Left lung (tissue), 10 donors: Measurements from ENCODE around the gene CLMP. TPM values are rescaled to one million over a fixed set of nuclear protein-coding genes. Genes with fewer than 3 reads are reported as not detected.

ENCODE experiments used
- ATAC-seq: fragments of 200-7000 bp; cut with Tn5 transposase; one replicate; pipeline ENCODE4 v1.9.1; 2020; ENCODE audit warnings: moderate library complexity
- DNase-seq, 4 donors: peaks; one replicate each; pipeline ENCODE4 v3.0.0-alpha.2; 2013 to 2020
- H3K27ac ChIP-seq, 2 donors: fragments of 200-600 bp; sonication (generic) in 1 of 2; one replicate each; pipeline versions ENCODE4 v1.5.0 to v1.8.0; 2020 to 2021
- H3K27me3 ChIP-seq, 2 donors: fragments of 200-600 bp; sonication (generic) in 1 of 2; one replicate each; pipeline versions ENCODE4 v1.5.0 to v1.8.0; 2020 to 2021
- H3K36me3 ChIP-seq, 2 donors: fragments of 200-600 bp; sonication (generic) in 1 of 2; one replicate each; pipeline versions ENCODE4 v1.5.0 to v1.8.0; 2020 to 2021
- H3K4me1 ChIP-seq, 2 donors: fragments of 200-600 bp; one replicate each; pipeline ENCODE4 v1.8.0; 2021
- H3K4me3 ChIP-seq, 2 donors: fragments of 200-600 bp; sonication (generic) in 1 of 2; one replicate each; pipeline versions ENCODE4 v1.5.0 to v1.8.0; 2020 to 2021; ENCODE audit warnings: mild to moderate bottlenecking in 1 of 2
- H3K9me3 ChIP-seq, 2 donors: fragments of 200-600 bp; sonication (generic) in 1 of 2; one replicate each; pipeline versions ENCODE4 v1.5.0 to v1.8.0; 2020 to 2021
- intact Hi-C, 2 donors: fragments of 100-400 bp; cut with DNase I; formaldehyde crosslinking; loops; one replicate each; pipeline versions ENCODE4 v1.11.2 to v1.14.2; 2022
- polyA plus RNA-seq, 6 donors: library from polyadenylated mRNA; unstranded; fragments of 120-200 nt; gene quantifications; one replicate each; pipeline ENCODE4 v1.2.1, GENCODE V29; 2013; ENCODE audit not compliant: insufficient read length in 6 of 6
- total RNA-seq, 2 donors: library from RNA; stranded (reverse); fragmentation: NEBNext Ultra II Directional; extraction: Animal tissue kit (Norgen Biotek cat#: 25700); gene quantifications; one replicate each; pipeline ENCODE4 v1.2.1, GENCODE V29; 2021
- TF ChIP-seq, protein P1 (sequence below), 2 donors: fragments of 200-600 bp; sonication (generic) in 1 of 2; IDR thresholded peaks; one replicate each; pipeline versions ENCODE4 v1.5.0 to v1.8.0; 2021; ENCODE audit warnings: antibody characterized with exemption in 2 of 2
- donor health status: DM: no; HTN: yes; CAD: no.
- donor health status: DM: no; HTN: no; CAD: no.

The CLMP gene
- total and polyA plus RNA-seq, 8 donors = 16.5 to 22.5 (median 18.1) TPM

DNA sequence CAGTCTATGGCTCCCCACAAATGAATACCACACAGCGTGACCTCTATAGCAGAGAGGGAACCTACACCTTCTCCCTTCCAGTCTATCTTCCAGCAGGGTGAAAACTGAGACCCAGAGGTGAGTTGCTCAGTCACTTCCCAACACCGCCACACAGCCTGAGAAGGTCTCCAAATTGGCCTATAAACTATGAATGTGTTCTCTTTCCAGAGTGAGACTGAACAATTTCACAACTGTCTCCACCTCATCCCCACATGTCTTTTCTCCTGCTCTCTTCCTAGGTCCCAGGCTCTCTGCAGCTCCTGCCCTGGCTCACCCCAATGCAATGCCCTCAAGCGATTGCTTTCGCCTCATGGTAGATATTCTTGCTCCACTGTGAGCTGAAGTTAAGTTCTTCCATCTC, 14.0 kb downstream of the CLMP start:
- intact Hi-C loops = no loop called here
- Histone ChIP-seq H3K36me3 (no peaks in the 10 kb centered on the region), H3K27ac (no peak overlapping the region), H3K4me1 (no peaks in the 10 kb centered on the region), H3K9me3 (no peaks in the 10 kb centered on the region), H3K4me3 (no peak overlapping the region), H3K27me3 (peaks cover 0 to 18% of the 10 kb centered on the region in 2 donors)
- DNase-seq (no peak), ATAC-seq (no peak)
- TF ChIP-seq, protein P1, sequence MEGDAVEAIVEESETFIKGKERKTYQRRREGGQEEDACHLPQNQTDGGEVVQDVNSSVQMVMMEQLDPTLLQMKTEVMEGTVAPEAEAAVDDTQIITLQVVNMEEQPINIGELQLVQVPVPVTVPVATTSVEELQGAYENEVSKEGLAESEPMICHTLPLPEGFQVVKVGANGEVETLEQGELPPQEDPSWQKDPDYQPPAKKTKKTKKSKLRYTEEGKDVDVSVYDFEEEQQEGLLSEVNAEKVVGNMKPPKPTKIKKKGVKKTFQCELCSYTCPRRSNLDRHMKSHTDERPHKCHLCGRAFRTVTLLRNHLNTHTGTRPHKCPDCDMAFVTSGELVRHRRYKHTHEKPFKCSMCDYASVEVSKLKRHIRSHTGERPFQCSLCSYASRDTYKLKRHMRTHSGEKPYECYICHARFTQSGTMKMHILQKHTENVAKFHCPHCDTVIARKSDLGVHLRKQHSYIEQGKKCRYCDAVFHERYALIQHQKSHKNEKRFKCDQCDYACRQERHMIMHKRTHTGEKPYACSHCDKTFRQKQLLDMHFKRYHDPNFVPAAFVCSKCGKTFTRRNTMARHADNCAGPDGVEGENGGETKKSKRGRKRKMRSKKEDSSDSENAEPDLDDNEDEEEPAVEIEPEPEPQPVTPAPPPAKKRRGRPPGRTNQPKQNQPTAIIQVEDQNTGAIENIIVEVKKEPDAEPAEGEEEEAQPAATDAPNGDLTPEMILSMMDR (IDR thresholded peaks at IDR 0.05) = no peak

DNA sequence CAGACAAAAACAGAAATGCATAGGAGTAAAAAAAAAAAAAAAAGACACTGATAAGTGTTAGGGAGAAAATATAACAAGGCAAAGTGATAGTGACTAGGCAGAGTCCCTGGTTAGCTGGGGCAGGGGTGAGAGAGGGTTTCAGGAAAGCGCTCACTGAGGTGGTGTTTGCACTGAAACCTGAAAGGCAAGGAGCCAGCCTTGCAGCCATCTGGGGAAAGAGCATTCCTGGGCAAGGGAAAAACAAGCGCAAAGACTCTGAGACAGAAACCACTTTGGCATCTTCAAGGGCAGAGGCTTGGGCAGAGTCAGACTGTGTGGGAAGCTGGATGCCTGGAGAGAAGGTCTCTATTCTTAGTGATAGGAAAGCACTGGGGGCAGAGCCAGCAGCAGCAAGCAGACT, 14.5 kb downstream of the CLMP start:
- H3K27ac ChIP-seq = no peak overlapping the region
- no peaks in the 10 kb centered on the region for H3K9me3 ChIP-seq
- intact Hi-C loops = no loop called here
- no peak overlapping the region for H3K4me3 ChIP-seq
- H3K4me1 ChIP-seq = peaks cover 0 to 4% of the 10 kb centered on the region in 2 donors
- peaks cover 0 to 16% of the 10 kb centered on the region in 2 donors for H3K27me3 ChIP-seq
- TF ChIP-seq, protein P1 (IDR thresholded peaks at IDR 0.05) = no peak
- ATAC-seq (peak; percentile 36), DNase-seq (no peak)
- H3K36me3 ChIP-seq = no peaks in the 10 kb centered on the region

DNA sequence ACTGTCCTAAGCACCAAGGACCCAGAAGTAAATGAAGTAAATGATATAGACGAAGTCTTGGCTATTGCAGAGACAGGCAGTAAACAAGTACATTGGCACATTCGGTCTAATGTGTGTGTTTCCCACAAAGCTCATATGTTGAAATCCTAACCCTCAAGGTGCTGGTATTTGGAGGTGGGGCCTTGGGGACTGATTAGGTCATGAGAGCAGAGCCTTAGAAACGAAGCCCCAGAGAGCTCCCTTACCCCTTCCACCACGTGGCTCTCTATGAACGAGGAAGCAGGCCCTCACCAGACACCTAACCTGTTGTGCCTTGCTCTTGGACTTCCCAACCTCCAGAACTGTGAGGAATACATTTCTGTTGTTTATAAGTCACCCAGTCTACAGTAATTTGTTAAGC, 14.9 kb downstream of the CLMP start:
- Histone ChIP-seq H3K4me3 (no peak overlapping the region), H3K27ac (no peak overlapping the region), H3K36me3 (no peaks in the 10 kb centered on the region), H3K27me3 (peaks cover 0 to 12% of the 10 kb centered on the region in 2 donors), H3K9me3 (no peaks in the 10 kb centered on the region), H3K4me1 (peaks cover 0 to 6% of the 10 kb centered on the region in 2 donors)
- DNase-seq (no peak), ATAC-seq (no peak)
- intact Hi-C loops = no loop called here
- TF ChIP-seq, protein P1 (IDR thresholded peaks at IDR 0.05) = no peak

DNA sequence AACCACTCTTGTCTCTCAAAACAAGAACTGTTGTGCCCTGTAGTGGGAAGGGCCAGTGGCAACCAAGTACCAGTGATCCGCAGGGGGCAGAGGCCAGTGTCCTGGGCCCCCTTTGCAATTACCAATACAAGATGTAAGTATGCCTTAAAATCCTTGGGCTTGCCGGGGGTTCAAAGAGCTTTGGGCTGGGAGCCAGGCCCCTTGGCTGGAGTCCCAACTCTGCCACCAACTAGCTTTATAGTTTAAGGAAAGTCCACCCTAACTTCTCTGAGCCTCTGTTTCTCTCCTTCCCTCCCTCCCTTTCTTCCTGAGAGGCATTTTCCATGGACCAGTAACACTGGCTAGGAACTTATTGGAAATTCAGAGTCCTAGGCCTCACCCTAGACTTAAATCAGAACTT, 15.5 kb downstream of the CLMP start:
- DNase-seq (no peak), ATAC-seq (no peak)
- Histone ChIP-seq H3K9me3 (no peaks in the 10 kb centered on the region), H3K4me1 (peaks cover 0 to 7% of the 10 kb centered on the region in 2 donors), H3K27me3 (peaks cover 0 to 7% of the 10 kb centered on the region in 2 donors), H3K4me3 (no peak overlapping the region), H3K36me3 (no peaks in the 10 kb centered on the region), H3K27ac (no peak overlapping the region)
- intact Hi-C loops = no loop called here
- TF ChIP-seq, protein P1 (IDR thresholded peaks at IDR 0.05) = no peak

DNA sequence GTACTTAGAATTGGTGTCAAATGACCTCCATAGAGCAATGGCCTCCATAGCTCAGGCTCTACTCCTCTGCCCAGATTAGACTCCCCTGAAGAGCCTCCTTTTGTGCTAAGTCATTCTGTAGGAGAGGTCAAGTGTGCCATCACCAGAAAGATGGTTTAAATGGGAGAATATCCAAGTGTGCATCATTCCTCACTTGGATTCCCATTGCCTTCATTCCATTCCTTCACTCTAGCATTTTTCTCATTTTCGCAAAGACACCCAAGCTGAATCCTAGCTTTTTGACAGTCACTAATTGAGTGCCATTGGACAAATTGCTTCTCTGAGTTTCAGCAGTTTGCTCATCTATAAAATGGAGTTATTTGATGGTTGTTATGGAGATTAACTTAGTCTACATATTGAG, 16.9 kb downstream of the CLMP start:
- ATAC-seq = no peak
- no peak for DNase-seq
- Histone ChIP-seq H3K4me3 (no peak overlapping the region), H3K27me3 (no peaks in the 10 kb centered on the region), H3K27ac (no peak overlapping the region), H3K4me1 (peaks cover 0 to 12% of the 10 kb centered on the region in 2 donors), H3K36me3 (no peaks in the 10 kb centered on the region), H3K9me3 (no peaks in the 10 kb centered on the region)
- intact Hi-C loops = no loop called here
- TF ChIP-seq, protein P1 (IDR thresholded peaks at IDR 0.05) = no peak
